Activated CD8-positive, alpha-beta memory T cell treated with anti-CD3 and anti-CD28 coated beads, Interleukin-2, amount 50 U/mL, for 24 hours (primary cell): ENCODE data around the gene MAP3K13.
"Not testable (repeated sequence)": the region's sequence is repeated elsewhere in the genome, so short reads cannot be mapped to it uniquely, and the experiment has no call there.

ENCODE experiments used
- DNase-seq: peaks from one replicate; pipeline ENCODE4 v3.0.0-alpha.2; 2020; ENCODE audit errors: extremely low read depth

The MAP3K13 gene

DNA sequence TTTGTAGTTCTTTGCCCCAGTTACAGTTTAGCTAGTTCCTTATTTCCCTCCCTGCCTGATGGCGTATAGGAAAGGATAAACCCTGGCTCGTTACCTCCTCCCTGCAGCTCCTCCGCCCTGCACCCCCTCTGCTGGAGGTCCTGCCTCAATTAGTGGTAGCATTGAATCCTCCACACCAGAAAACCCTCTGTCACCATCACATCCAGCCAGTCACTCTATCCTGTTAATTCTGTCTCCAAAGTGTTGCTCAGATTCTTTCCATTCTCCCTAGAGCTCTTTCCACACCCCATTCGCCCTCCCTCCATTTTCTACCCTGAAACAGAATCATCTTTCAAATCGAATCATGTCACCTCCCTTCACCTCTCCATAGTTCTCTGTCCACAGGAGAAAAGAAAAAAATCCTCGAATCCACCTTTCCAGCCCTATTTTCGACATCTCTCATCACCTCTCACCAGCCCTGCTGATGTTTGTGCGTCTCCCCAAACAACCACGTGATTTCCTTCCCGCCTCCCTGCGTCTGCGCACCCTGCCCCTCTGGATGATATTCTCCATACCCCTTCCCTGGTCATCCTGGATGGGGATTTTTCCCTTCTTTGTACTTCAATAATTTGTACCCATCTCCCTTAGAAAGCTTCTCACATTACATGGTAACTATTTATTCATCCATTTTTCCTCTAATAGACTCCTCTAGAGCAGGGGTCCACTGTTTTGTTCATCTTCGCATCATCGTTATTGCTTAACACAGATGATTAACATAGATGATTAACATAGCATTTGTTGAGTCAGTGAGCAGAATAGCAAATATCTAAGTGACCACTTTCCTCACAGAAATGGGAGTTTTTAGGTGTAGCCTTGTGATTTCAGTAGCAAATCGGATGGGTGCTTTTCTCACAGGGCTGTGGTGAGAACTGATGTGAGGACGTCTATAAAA lies 37.1 kb downstream of the MAP3K13 start:
- DNase-seq = no peak

DNA sequence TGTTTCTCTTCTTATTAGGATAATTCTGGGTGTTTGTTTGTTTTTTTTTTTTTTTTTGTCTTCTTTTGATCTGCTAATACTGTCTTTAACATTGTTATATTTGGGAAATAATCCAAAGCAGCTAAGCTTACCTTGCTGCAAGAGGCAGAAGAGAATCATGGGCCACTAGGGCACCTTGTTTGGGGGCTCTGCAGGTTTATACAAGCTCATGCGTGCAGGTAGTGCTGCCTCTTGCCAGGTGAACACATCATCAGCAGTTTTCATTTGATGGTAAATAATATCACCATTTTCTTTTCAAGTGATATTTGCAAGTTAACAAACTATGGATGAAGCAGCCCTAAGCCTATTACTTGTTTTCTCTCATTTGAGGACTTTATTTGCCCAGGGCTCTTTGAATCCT lies 37.9 kb downstream of the MAP3K13 start:
- no peak for DNase-seq

DNA sequence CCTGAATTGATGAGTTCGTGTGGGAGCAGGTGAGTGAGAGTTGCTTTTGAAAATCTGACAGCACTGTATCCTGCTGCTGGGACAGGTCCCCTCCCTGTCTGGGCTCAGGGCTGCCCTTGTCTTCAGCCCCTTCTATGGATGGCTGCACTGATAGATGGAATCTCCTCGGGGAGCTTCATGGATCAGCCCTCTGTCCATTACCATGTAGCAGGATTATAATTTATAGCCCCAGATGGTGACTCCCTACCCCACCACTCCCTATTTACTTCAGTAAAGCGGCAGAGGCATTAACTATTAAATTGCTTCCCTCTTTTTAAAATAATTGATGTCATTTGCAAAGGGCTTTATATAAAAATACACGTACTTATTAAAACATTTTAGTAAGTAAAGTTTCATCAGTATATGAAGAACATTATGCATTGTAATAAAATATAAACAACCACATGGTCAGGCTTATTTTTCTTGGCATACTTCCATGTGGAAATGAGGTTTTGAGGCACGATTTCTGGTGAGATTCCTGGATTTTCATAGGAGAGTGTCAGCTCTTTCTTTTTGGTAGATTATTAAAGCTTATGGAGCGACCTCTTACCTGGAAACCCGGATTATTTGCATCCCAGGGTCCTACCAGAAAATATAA lies 38.5 kb downstream of the MAP3K13 start:
- no peak for DNase-seq

DNA sequence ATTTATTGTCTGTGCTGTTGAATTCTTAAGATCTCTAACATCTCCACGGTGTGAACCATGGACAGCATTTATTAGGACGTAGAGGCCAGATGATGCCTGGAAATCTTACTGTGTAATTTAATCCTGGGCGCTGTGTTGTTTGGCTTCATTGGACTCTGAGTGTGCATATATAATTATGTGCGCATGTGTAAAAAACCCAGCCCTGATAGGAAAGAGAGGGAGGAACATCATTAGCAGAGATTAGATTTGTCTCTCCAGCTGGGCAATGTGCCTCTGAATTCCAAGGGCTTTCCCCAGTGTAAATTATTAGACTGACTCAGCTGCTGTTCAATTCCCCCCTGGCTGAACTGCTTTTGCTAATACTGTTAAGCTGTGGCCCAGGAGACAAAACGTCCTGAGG lies 39.6 kb downstream of the MAP3K13 start:
- DNase-seq = no peak

DNA sequence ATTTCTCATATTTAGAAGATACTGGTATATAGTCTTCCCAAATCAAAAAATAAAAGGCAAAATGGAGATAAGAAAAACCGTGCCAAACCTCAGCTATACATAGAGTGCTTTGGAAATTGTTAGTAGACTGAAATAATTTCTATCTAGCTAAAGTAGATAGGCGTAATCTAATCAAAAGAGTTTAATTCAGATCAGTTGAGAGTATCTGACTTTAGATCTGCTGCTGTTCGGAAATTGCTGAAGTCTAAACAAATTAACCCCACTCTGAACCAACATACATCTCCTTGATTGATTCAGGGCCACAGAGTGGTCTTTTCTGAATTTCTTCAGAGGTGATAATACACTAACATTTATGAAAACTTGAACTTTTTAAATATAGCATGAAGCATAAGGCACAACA lies 40.1 kb downstream of the MAP3K13 start:
- DNase-seq = no peak

DNA sequence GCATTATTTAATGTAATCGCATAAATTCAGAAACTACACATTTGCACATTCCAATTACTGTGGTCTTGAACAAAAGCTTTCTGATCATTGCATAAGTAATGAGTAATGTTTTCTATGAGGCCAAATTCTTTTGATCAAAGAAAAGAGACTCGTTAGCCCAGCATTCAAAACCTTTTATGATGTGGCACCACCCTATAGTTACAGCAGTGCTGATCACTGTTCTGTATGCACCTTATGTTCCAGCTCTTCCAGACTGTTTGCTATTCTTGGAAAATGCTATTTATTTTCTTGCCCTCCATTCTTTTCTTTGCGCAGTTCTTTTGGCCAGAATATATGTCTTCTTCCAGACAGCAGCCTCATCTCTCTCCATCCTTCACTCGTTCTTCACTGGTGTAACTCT lies 42.3 kb downstream of the MAP3K13 start:
- DNase-seq = no peak

DNA sequence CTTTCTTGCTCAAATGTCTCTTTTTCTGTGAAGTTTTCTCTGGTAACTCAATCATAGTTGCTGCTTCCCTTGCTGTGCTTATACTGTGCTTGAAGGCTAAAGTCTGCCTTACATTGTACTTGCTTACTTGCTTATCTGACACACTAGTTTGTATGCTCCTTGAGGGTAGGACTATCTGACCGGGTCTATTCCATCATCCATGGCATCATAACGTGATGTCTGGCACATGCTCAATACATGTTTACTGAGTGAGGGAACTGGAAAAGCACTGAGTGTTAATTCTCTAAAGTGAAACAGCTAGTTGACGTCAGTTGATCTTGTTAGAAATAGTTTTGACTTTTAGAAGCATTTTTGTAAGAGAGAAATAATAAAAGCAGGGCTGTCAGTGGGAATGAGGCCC lies 42.7 kb downstream of the MAP3K13 start:
- DNase-seq = no peak

DNA sequence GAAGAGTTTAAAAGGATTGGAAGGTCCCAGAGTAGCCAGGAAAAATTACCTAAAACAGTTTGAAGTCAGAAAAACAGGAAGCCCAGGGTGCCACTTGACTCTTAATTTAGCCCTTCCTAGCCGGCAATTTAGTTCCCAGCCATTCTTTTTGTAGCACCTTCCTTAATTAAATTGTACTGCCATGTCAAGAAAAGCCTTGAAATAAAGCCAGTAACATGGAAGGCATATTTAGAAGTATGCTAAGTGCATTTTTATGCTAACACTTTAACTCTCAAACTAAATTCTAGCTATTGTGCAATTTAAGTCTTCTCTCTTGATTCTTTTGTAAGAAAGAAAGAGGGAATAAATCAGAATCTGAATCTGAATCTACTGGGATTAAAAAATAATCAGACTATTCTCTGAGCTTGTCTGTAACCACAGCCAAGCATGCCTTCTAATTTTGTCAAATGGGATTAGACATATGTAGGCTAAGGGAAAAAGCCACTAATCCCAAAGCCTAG lies 43.2 kb downstream of the MAP3K13 start:
- DNase-seq = no peak

DNA sequence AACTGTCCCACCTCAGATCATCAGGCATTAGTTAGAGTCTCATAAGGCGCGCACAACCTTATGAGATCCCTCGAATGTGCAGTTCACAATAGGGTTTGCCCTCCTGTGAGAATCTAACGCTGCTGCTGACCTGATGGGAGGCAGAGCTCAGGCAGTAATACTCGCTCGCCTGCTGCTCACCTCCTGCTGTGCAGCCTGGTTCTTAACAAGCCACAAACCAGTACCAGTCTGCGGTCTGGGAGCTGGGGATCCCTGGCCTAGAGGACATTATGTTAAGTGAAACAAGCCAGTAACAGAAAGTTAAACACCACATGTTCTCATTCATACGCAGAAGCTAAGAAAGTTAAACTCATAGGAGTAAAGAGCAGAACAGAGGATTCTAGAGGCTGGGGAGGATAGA lies 47.0 kb downstream of the MAP3K13 start:
- DNase-seq = no peak

DNA sequence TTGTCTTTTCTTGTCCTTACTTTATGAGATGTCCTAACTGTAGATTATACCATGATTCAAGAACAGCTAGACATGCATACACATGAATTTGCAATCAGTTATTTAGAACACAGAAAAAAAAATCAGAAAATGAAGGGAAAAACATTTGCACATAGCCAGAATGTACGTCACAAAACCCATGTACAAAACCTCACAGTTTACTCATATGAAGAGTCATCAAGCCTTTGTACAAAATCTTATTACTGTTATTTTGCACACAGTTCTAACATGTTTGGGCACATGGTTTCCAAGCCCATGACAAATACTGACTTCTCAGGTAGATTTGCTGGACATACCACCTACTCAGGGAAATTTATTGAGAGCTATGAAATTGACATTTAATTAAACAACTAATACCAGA lies 48.2 kb downstream of the MAP3K13 start:
- DNase-seq = no peak

DNA sequence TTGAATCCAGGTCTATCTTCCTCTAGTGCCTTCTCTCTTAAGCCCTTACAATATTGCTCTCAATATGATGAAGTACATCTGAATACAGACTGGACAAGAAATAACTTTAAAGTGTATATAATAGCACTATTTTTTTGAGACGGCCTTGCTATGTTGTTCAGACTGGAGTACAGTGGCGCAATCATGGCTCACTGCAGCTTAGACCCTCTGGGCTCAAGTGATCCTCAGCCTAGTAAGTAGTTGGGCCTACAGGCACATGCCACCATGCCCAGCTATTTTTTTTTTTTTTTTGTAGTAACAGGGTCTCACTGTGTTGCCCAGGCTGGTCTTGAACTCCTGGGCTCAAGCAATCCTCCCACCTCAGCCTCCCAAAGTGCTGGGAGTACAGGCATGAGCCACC lies 53.6 kb downstream of the MAP3K13 start:
- no peak for DNase-seq

DNA sequence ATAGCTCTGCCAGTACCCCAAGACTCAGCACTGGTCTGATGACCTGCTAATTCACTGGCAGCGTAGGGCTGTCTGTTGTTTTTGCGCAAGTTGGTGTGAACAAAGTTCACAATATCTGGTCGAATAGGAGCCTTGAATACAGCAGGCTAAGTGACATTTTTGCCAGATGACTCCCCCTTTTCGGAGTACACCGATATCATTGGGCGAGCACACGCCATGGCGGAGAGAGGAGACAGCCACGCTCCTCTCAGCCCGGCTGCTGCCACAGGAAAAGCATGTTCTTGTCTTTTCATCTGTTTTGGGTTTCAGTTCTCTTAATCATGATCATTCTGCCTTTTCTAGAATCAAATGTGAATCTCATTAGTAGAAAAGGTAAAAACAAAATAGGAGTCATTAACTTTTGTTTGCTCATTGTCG lies 55.6 kb downstream of the MAP3K13 start:
- DNase-seq = not testable (repeated sequence)

DNA sequence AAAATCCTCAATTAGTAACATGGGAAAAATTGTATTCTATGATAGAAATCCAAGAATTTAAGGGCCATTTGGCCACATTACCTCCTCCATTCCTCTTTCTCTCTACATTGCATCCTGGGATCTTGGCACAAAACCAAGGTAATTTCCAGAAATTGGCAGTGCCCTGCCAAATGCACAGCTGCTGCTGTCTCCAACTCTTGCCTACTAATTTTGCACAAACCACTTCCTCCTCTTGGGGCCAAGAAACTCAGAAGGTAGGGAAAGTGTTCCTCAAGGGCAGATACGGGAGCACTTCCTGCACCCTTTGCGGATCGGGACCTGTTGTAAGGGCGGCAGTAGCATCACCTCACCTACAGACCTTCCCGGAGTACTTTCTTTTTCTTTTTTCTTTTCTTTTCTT lies 57.8 kb downstream of the MAP3K13 start:
- no peak for DNase-seq

DNA sequence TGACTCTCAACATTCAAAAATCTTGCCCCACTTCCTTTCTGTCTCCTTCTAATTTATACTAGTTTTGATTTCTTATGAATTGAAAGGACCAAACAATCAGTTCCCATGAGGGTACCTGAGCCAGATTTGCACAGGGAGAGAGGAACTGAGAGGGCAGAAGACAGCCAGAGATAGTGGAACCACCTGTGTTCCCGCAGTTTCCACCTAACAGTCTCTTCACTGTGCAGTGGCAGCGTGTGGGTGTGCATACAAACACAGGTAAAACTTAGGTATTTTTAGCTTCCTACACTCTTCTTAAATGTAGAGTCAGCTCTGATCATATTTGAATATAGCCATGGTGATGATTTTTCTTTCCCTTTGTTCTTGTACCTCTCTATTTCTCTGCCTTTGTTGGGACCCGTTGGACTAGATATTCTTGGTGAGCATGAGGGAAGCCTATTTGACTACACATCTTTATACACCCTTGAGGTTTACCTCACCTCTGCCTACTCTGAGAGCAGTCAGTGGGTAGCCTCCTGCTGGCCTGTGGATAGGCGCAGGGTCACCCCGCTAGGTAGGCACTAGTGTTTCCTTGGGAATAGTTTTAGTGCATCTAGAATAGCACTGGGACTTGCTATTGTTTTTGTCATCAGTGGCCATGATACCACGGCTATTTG lies 58.8 kb downstream of the MAP3K13 start:
- DNase-seq = no peak

DNA sequence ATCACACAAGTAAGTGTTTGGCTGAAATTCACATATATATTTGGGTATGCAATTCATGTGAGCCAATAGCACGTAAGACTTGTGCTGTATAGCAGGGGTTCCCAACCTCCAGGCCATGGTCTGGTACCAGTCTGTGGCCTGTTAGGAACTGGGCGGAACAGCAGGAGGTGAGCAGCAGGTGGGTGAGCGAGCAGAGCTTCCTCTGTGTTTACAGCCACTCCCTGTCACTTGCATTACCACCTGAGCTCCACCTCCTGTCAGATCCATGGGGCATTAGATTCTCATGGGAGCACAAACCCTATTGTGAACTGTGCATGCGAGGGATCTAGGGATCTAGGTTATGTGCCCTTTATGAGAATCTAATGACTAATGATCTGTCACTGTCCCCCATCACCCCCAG lies 59.7 kb downstream of the MAP3K13 start:
- DNase-seq = no peak

DNA sequence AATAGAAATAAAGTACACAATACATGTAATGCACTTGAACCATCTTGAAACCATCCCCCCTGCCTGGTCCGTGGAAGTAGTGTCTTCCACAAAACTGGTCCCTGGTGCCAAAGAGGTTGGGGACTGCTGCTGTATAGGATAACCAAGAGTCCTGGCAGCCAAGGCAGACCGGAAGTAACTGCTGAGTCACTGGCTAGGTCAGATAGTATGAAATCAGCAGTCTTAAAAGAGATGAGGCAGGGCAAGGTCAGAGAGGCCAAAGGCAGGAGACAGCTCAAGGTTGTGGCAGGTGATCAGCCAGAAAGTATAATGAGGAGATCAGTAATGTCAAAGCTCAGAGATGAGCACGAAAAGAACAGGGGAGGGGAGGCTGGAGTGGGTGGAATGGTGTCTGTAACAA lies 60.2 kb downstream of the MAP3K13 start:
- no peak for DNase-seq

DNA sequence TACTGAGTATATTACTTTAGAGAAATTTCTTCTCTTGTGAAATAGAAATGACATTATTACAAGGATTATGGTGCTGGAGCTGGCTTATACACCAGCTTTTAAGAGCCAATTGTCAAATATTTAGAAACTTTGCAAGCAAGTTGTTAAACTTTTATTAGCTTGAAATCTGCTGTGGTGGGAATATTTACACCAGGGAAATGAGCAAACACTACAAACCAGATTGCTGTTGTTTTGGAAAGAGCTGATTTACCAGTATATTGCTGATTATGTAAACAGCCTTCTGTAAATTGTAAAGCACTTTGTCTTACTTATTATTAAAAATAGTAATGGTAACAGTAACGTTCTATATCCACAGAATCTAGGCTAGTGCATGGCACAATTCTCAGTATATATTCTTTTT lies 61.5 kb downstream of the MAP3K13 start:
- DNase-seq = no peak

DNA sequence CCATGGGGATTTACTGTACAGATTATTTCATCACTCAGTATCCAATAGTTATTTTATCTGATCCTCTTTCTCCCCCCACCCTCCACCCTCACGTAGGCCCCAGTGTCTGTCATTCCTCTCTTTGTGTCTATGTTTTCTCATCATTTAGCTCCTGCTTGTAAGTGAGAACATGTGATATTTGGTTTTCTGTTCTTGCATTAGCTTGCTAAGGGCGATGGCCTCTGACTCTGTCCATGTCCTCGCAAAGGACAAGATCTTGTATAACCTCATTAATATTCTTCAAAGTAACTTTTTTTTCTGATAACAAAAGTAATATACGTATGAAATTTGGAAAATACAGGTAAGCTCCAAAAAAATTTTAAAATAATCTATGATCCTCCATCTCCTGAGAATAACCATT lies 67.4 kb downstream of the MAP3K13 start:
- no peak for DNase-seq

DNA sequence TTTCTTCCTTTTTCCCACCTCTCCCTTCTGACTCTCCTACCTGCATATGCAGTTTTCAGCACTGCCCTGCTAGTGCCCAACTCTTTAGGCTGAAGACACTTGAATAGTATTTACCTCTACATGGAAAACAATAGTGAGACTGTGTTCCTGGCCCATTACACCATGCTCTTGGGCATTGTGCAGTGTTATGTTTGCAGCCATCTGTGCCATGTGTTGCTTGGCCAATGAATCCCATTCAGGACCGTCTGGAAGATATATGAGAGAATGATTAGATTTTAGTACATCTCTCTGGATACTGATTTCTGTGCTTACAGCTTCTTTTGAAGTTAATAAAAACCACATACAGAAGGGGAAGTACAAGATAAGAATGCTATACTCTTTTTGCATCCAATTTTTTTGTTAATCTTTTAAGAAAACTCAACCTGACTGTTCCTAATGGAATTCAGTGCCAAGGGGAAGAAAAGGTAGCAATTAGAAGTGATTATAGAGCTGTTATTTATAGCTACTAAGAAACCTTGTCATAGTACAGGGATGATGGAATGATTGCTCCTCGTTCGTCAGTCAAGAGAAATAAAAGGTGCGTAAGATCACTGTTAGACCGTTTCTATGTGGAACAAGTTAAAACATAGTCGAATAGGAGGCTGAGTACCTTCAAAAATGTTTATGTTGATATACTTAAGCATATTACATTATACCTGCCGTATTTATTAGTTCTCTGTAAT lies 77.0 kb downstream of the MAP3K13 start:
- no peak for DNase-seq

DNA sequence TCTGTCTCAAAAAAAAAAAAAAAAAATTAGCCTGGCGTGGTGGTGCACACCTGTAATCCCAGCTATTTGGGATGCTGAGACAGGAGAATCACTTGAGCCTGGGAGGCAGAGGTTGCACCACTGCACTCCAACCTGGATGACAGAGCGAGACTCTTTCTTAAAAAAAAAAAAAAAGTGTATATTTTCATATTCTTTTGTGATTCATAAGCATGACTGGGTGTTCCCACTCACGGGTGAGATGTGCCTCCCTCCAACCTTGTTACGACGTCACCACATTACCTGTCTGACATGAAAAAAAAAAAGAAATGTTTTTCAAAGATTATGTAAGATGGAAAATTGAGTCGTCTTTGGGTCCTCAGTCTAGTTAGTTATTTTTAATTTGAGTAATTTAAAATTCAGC lies 79.1 kb downstream of the MAP3K13 start:
- no peak for DNase-seq

DNA sequence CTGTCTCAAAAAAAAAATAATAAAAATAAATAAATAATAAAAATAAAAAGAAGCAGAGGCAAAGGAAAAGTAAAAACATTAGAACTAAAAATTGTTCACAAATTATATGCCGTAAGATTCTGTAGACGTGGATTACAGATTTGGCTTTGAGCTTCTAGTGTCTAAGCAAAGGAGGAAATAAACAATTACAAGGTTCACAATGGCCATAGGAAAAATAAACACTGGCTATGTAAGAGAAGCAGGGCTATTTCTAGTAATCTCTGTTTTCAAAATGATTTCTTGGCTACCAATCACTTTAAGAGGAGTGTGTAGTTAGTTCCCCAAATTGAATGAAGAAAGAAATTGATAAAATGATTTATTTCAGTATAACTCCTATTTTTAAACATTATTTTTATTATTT lies 81.4 kb downstream of the MAP3K13 start:
- no peak for DNase-seq

DNA sequence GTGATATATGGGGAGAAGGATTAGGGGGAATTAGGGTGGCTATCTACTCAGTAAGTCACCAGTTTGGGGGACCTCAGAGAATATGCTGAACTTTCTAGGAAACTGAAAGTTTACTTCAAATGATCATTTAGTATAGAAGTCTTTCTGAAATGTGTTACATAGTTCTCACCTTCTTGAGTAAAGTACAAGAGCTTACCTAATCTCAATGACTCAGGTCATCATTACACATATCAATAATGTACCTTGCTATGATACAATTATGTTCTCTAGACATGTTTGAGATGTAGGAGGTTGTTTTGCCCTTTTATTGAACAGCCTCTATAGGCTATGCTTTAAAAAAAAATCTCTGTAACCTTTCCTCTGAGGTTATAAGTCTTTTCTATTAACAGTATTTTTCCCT lies 85.2 kb downstream of the MAP3K13 start:
- DNase-seq = no peak
